ENCODE results near the gene MPL. TPM values are rescaled to one million over a fixed set of nuclear protein-coding genes. Genes with fewer than 3 reads are reported as not detected.
"Not testable (repeated sequence)": the region's sequence is repeated elsewhere in the genome, so short reads cannot be mapped to it uniquely, and the experiment has no call there.

MPL gene
- total RNA-seq, 2 experiments from 2014 or later, result not detected

DNA sequence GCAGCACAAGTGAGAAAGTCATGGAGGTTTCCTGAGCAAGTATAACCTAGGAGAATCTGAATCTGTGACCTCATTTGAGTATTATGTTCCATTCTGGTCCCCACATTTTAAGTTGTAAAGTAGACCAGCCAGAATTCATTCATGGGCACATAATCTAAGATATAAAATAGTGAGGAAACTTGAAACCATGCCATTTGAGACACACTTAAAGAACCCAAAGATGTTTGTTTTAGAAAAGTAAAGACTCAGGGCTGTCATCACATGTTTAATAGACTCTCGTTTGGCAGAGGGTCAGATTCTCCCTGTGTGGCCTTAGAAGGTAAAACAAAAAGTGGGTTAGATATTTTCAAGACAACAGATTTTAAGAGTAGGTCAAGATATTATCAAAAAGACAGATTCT lies 58.4 kb downstream of the MPL start:
- H3K27me3 Mint-ChIP-seq, result no peaks in the 10 kb centered on the region
- TF ChIP-seq CTCF (IDR thresholded peaks at IDR 0.05), result no peak
- POLR2A ChIA-PET, result no interaction called here

DNA sequence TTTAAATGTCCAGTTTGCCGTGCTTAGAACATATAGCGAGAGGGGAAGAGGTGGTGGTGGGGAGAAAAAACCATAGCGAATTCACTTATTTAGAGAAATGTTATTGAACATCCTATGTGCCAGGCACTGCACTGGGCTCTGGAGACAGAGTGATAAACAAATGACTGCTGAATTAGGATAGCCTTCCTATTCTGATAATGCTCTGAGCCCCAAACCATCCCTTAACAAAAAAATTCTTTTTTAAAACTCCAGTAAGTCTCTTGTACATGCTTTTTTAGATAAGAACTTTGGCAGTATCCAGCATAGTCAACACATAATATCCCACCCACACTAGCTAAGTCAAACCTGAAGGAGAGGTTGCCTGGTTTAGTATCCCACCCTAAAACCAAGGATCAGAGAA lies 60.6 kb downstream of the MPL start:
- Histone ChIP-seq H3K36me3 (ENCODE audit: insufficient read depth, low read length) (peaks cover 9% of the 10 kb centered on the region), H3K27ac (ENCODE audit: low read depth in 1 of 2, low read length in 2 of 2) (no peak overlapping the region), H3K9me3 (ENCODE audit: control insufficient read depth in 1 of 2, insufficient read depth in 1 of 2, low read length in 2 of 2) (no peaks in the 10 kb centered on the region), H3K4me1 (ENCODE audit: insufficient read depth, low read length) (no peaks in the 10 kb centered on the region), H3K4me3 (ENCODE audit: low read length) (no peak overlapping the region), H3K27me3 (ENCODE audit: control insufficient read depth in 1 of 2, insufficient read depth in 2 of 2, low read length in 2 of 2) (no peaks in the 10 kb centered on the region)
- no peak for TF ChIP-seq CTCF (IDR thresholded peaks at IDR 0.05)
- Mint-ChIP-seq H3K4me3 (no peak overlapping the region), H3K9me3 (no peaks in the 10 kb centered on the region), H3K27me3 (no peaks in the 10 kb centered on the region), H3K27ac (no peak overlapping the region), H3K4me1 (ENCODE audit: low read depth) (peaks cover 37% of the 10 kb centered on the region), H3K36me3 (ENCODE audit: low read depth) (peaks cover 48% of the 10 kb centered on the region)
- DNase-seq (no peak), ATAC-seq (ENCODE audit: poor library complexity) (no peak)
- intact Hi-C loops (cut with DNase I, micrococcal nuclease), result no loop called here
- ChIA-PET POLR2A (no interaction called here), CTCF (no interaction called here)

More for the DNA sequence above, 58.4 kb downstream of the MPL start:
- CTCF ChIA-PET, result no interaction called here
- H3K27me3 ChIP-seq (ENCODE audit: control insufficient read depth in 1 of 2, insufficient read depth in 2 of 2, low read length in 2 of 2), result no peaks in the 10 kb centered on the region
- peaks cover under 1% of the 10 kb centered on the region for H3K4me1 ChIP-seq (ENCODE audit: insufficient read depth, low read length)
- H3K36me3 Mint-ChIP-seq (ENCODE audit: low read depth), result peaks cover 36% of the 10 kb centered on the region
- H3K27ac Mint-ChIP-seq, result no peak overlapping the region
- H3K27ac ChIP-seq (ENCODE audit: low read depth in 1 of 2, low read length in 2 of 2), result no peak overlapping the region
- no peaks in the 10 kb centered on the region for H3K9me3 ChIP-seq (ENCODE audit: control insufficient read depth in 1 of 2, insufficient read depth in 1 of 2, low read length in 2 of 2)
- peaks cover 34% of the 10 kb centered on the region for H3K4me1 Mint-ChIP-seq (ENCODE audit: low read depth)
- DNase-seq (no peak), ATAC-seq (ENCODE audit: poor library complexity) (no peak)
- H3K4me3 ChIP-seq (ENCODE audit: low read length), result no peak overlapping the region
- peaks cover 6% of the 10 kb centered on the region for H3K36me3 ChIP-seq (ENCODE audit: insufficient read depth, low read length)
- no peaks in the 10 kb centered on the region for H3K9me3 Mint-ChIP-seq
- no peak overlapping the region for H3K4me3 Mint-ChIP-seq
- intact Hi-C loops (cut with DNase I, micrococcal nuclease), result no loop called here

DNA sequence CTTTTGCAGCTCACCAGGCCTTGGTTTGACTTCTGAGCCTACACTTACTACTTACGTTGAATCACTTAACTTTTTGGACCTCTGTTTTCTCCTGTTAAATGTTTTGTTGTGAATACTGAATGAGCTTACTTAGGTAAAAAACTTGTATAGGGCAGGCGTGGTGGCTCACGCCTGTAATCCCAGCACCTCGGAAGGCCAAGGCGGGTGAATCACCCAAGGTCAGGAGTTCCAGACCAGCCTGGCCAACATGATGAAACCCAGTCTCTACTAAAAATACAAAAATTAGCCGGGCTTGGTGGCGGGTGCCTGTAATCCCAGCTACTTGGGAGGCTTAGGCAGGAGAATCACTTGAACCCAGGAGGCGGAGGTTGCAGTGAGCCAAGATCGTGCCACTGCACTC lies 62.8 kb downstream of the MPL start:
- H3K27ac ChIP-seq (ENCODE audit: low read depth in 1 of 2, low read length in 2 of 2); H3K27me3 ChIP-seq (ENCODE audit: control insufficient read depth in 1 of 2, insufficient read depth in 2 of 2, low read length in 2 of 2); DNase-seq; H3K27me3 Mint-ChIP-seq; H3K4me3 Mint-ChIP-seq; ATAC-seq (ENCODE audit: poor library complexity); POLR2A ChIA-PET; H3K4me1 ChIP-seq (ENCODE audit: insufficient read depth, low read length); H3K27ac Mint-ChIP-seq; intact Hi-C loops (cut with DNase I, micrococcal nuclease); H3K9me3 Mint-ChIP-seq; H3K9me3 ChIP-seq (ENCODE audit: control insufficient read depth in 1 of 2, insufficient read depth in 1 of 2, low read length in 2 of 2); H3K4me3 ChIP-seq (ENCODE audit: low read length); CTCF ChIA-PET: not testable (repeated sequence)
- Mint-ChIP-seq H3K36me3 (ENCODE audit: low read depth) (peaks cover 60% of the 10 kb centered on the region), H3K4me1 (ENCODE audit: low read depth) (peaks cover 29% of the 10 kb centered on the region)
- peaks cover 25% of the 10 kb centered on the region for H3K36me3 ChIP-seq (ENCODE audit: insufficient read depth, low read length)

DNA sequence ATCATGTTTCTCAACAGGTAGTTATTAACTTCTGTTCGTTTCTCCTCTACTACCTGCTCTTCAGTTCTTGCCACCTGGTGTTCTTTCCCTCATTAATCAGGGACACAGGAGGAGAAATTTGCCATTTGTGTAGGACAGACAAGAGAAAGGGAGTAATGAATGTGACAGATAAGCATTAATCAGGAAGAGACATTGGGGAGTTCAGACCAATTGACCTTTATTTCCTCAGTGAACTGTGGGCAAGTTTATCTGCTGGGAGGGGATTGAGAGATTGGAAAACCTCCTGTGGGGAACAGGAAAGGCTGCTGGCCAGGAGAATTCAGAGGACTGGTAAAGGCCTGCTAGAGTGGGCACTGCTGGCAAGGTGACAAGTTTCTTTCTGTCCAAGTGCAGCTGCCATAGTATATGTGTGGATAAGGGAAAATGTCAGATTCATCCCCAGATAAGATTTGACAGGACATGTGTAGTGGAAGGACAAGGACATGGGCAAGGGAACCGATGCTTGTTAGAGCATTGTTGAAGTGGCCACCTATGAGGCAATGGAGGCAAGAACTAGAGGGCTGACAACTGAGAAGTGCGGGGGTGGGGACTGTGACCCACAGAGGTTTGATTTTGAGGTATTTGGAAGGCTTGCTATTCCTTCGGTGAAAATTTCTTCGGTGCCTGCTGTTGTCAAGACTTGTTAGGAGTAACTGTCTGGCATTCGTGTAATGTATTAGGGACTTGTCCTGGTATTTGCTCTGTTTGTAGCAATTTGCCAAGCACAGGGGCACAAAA lies 64.7 kb downstream of the MPL start:
- CTCF ChIA-PET, result no interaction called here
- no peak for TF ChIP-seq CTCF (IDR thresholded peaks at IDR 0.05)
- peaks cover 61% of the 10 kb centered on the region for H3K36me3 Mint-ChIP-seq (ENCODE audit: low read depth)
- peaks cover 15% of the 10 kb centered on the region for H3K4me1 Mint-ChIP-seq (ENCODE audit: low read depth)
- Histone ChIP-seq H3K4me1 (ENCODE audit: insufficient read depth, low read length) (no peaks in the 10 kb centered on the region), H3K36me3 (ENCODE audit: insufficient read depth, low read length) (peaks cover 44% of the 10 kb centered on the region), H3K4me3 (ENCODE audit: low read length) (no peak overlapping the region), H3K9me3 (ENCODE audit: control insufficient read depth in 1 of 2, insufficient read depth in 1 of 2, low read length in 2 of 2) (no peaks in the 10 kb centered on the region), H3K27me3 (ENCODE audit: control insufficient read depth in 1 of 2, insufficient read depth in 2 of 2, low read length in 2 of 2) (no peaks in the 10 kb centered on the region), H3K27ac (ENCODE audit: low read depth in 1 of 2, low read length in 2 of 2) (no peak overlapping the region)
- POLR2A ChIA-PET, result no interaction called here
- no peaks in the 10 kb centered on the region for H3K9me3 Mint-ChIP-seq
- DNase-seq (no peak), ATAC-seq (ENCODE audit: poor library complexity) (no peak)
- intact Hi-C loops (cut with DNase I, micrococcal nuclease), result no loop called here
- no peak overlapping the region for H3K4me3 Mint-ChIP-seq
- H3K27me3 Mint-ChIP-seq, result no peaks in the 10 kb centered on the region
- no peak overlapping the region for H3K27ac Mint-ChIP-seq
